HEK293 (cell line): ENCODE data around the gene SYNCRIP.
A peak's percentile ranks its signal among the peaks of the same experiment; 100 is the strongest.

ENCODE experiments used
- CTCF ChIA-PET: fragments of 350-600 bp; formaldehyde crosslinking; extraction: SDS; loops from one replicate; lab custom pipeline; 2021; ENCODE audit warnings: antibody characterized with exemption; lab: Yijun Ruan, JAX
- POLR2A ChIA-PET: fragments of 300-600 bp; formaldehyde crosslinking; extraction: SDS; loops from one replicate; lab custom pipeline; 2020; ENCODE audit warnings: antibody characterized with exemption, inconsistent platforms; lab: Yijun Ruan, JAX
- H3K27ac ChIP-seq: fragments of 200-500 bp; sonication (Bioruptor generic); 2 replicates; pipeline ENCODE4 v1.5.1; 2014; ENCODE audit warnings: low read depth, low read length, control low read depth, inconsistent platforms; ENCODE audit errors: extremely low read depth
- H3K36me3 ChIP-seq, 2 experiments: fragments of 200-500 bp in 1 of 2; sonication (Bioruptor generic) in 1 of 2; 1 replicate in 1 of 2; 2 replicates in 1 of 2; pipeline ENCODE4 v1.5.1; 2014 to 2017; ENCODE audit warnings: inconsistent platforms in 2 of 2, low read length in 2 of 2; ENCODE audit not compliant: control insufficient read depth in 2 of 2, insufficient read depth in 1 of 2
- H3K4me1 ChIP-seq: fragments of 200-500 bp; sonication (Bioruptor generic); 2 replicates; pipeline ENCODE4 v1.5.1; 2014; ENCODE audit warnings: mild to moderate bottlenecking, low read length, inconsistent platforms; ENCODE audit not compliant: control insufficient read depth, insufficient read depth
- H3K4me3 ChIP-seq: 2 replicates; pipeline ENCODE4 v1.5.1; 2011; ENCODE audit warnings: low read depth, mild to moderate bottlenecking, control low read depth, low read length, moderate library complexity
- H3K9me3 ChIP-seq: fragments of 200-500 bp; sonication (Bioruptor generic); 2 replicates; pipeline ENCODE4 v1.5.1; 2014; ENCODE audit warnings: low read depth, low read length, inconsistent platforms; ENCODE audit not compliant: control insufficient read depth, insufficient read depth
- FEZF1 ChIP-seq: fragments of 450-650 bp; formaldehyde crosslinking; IDR thresholded peaks from 2 replicates; pipeline ENCODE4 v1.5.1; 2016; ENCODE audit warnings: missing biosample characterization, missing genetic modification characterization
- GLIS1 ChIP-seq: fragments of 450-650 bp; formaldehyde crosslinking; IDR thresholded peaks from 2 replicates; pipeline ENCODE4 v1.5.1; 2016; ENCODE audit warnings: missing biosample characterization, missing genetic modification characterization
- KLF1 ChIP-seq: fragments of 450-650 bp; formaldehyde crosslinking; IDR thresholded peaks from 2 replicates; pipeline ENCODE4 v1.5.1; 2016; ENCODE audit warnings: missing biosample characterization, missing genetic modification characterization
- KLF10 ChIP-seq: fragments of 450-650 bp; IDR thresholded peaks from 2 replicates; pipeline ENCODE4 v1.5.1; 2018; ENCODE audit warnings: missing biosample characterization, mild to moderate bottlenecking, missing genetic modification characterization
- KLF16 ChIP-seq: fragments of 450-650 bp; formaldehyde crosslinking; IDR thresholded peaks from 2 replicates; pipeline ENCODE4 v1.5.1; 2017; ENCODE audit warnings: missing biosample characterization, missing genetic modification characterization
- KLF17 ChIP-seq: fragments of 450-650 bp; formaldehyde crosslinking; IDR thresholded peaks from 2 replicates; pipeline ENCODE4 v1.5.1; 2016; ENCODE audit warnings: missing biosample characterization, missing genetic modification characterization
- MEIS1 ChIP-seq: sonication (generic); formaldehyde crosslinking; IDR thresholded peaks from 2 replicates; pipeline ENCODE4 v1.8.1; 2022; ENCODE audit warnings: missing genetic modification reagents, mild to moderate bottlenecking, borderline replicate concordance
- MZF1 ChIP-seq: fragments of 450-650 bp; formaldehyde crosslinking; IDR thresholded peaks from 2 replicates; pipeline ENCODE4 v1.5.1; 2017; ENCODE audit warnings: missing biosample characterization, missing genetic modification characterization, borderline replicate concordance
- REPIN1 ChIP-seq: fragments of 450-650 bp; formaldehyde crosslinking; IDR thresholded peaks from 2 replicates; pipeline ENCODE4 v1.5.1; 2017; ENCODE audit warnings: missing biosample characterization, missing genetic modification characterization, low read depth
- TSHZ1 ChIP-seq: fragments of 450-650 bp; formaldehyde crosslinking; IDR thresholded peaks from 2 replicates; pipeline ENCODE4 v1.5.1; 2016; ENCODE audit warnings: missing biosample characterization, missing genetic modification characterization, borderline replicate concordance
- YY1 ChIP-seq: fragments of 450-650 bp; formaldehyde crosslinking; IDR thresholded peaks from 2 replicates; pipeline ENCODE4 v1.5.1; 2018; ENCODE audit warnings: missing biosample characterization, missing genetic modification characterization
- ZBTB1 ChIP-seq: fragments of 450-650 bp; formaldehyde crosslinking; IDR thresholded peaks from 2 replicates; pipeline ENCODE4 v1.5.1; 2016; ENCODE audit warnings: missing biosample characterization, missing genetic modification characterization
- ZNF112 ChIP-seq: fragments of 450-650 bp; formaldehyde crosslinking; IDR thresholded peaks from 2 replicates; pipeline ENCODE4 v1.5.0; 2017; ENCODE audit warnings: missing biosample characterization, missing genetic modification characterization
- ZNF140 ChIP-seq: fragments of 450-650 bp; formaldehyde crosslinking; IDR thresholded peaks from 2 replicates; pipeline ENCODE4 v1.5.1; 2016; ENCODE audit warnings: missing biosample characterization, missing genetic modification characterization
- ZNF302 ChIP-seq: fragments of 450-650 bp; formaldehyde crosslinking; IDR thresholded peaks from 2 replicates; pipeline ENCODE4 v1.5.1; 2016; ENCODE audit warnings: missing biosample characterization, missing genetic modification characterization, low read depth
- ZNF335 ChIP-seq: fragments of 450-650 bp; formaldehyde crosslinking; conservative IDR thresholded peaks from 2 replicates; pipeline ENCODE4 v1.5.1; 2016; ENCODE audit warnings: missing biosample characterization, missing genetic modification characterization
- ZNF394 ChIP-seq: fragments of 450-650 bp; formaldehyde crosslinking; IDR thresholded peaks from 2 replicates; pipeline ENCODE4 v1.5.1; 2016; ENCODE audit warnings: missing biosample characterization, missing genetic modification characterization, mild to moderate bottlenecking, moderate library complexity, borderline replicate concordance
- ZNF510 ChIP-seq: fragments of 450-650 bp; formaldehyde crosslinking; IDR thresholded peaks from 2 replicates; pipeline ENCODE4 v1.5.1; 2018; ENCODE audit warnings: mild to moderate bottlenecking, missing genetic modification characterization, missing biosample characterization; ENCODE audit not compliant: insufficient replicate concordance
- ZNF530 ChIP-seq: fragments of 450-650 bp; formaldehyde crosslinking; IDR thresholded peaks from 2 replicates; pipeline ENCODE4 v1.5.1; 2016; ENCODE audit warnings: low read depth, missing biosample characterization, missing genetic modification characterization
- ZNF555 ChIP-seq: fragments of 450-650 bp; formaldehyde crosslinking; conservative IDR thresholded peaks from 2 replicates; pipeline ENCODE4 v1.5.1; 2017; ENCODE audit warnings: missing biosample characterization, mild to moderate bottlenecking, missing genetic modification characterization, inconsistent platforms
- ZNF561 ChIP-seq: fragments of 450-650 bp; IDR thresholded peaks from 2 replicates; pipeline ENCODE4 v1.5.1; 2018; ENCODE audit warnings: missing biosample characterization, missing genetic modification characterization, borderline replicate concordance
- ZNF585B ChIP-seq: fragments of 450-650 bp; formaldehyde crosslinking; IDR thresholded peaks from 2 replicates; pipeline ENCODE4 v1.5.1; 2016; ENCODE audit warnings: missing biosample characterization, missing genetic modification characterization
- ZNF600 ChIP-seq: fragments of 450-650 bp; formaldehyde crosslinking; IDR thresholded peaks from 2 replicates; pipeline ENCODE4 v1.5.1; 2016; ENCODE audit warnings: missing biosample characterization, missing genetic modification characterization
- ZNF626 ChIP-seq: fragments of 450-650 bp; sonication (Bioruptor Pico); formaldehyde crosslinking; IDR thresholded peaks from 2 replicates; pipeline ENCODE4 v1.5.1; 2018; ENCODE audit warnings: missing biosample characterization, missing genetic modification characterization, inconsistent platforms
- ZNF677 ChIP-seq: fragments of 450-650 bp; IDR thresholded peaks from 2 replicates; pipeline ENCODE4 v1.5.0; 2018; ENCODE audit warnings: missing biosample characterization, mild to moderate bottlenecking, missing genetic modification characterization, moderate library complexity
- ZNF704 ChIP-seq: fragments of 450-650 bp; formaldehyde crosslinking; IDR thresholded peaks from 2 replicates; pipeline ENCODE4 v1.5.1; 2016; ENCODE audit warnings: missing biosample characterization, missing genetic modification characterization
- ZNF791 ChIP-seq: fragments of 450-650 bp; formaldehyde crosslinking; IDR thresholded peaks from 2 replicates; pipeline ENCODE4 v1.5.1; 2016; ENCODE audit warnings: missing biosample characterization, missing genetic modification characterization
- ZSCAN30 ChIP-seq: fragments of 450-650 bp; IDR thresholded peaks from 2 replicates; pipeline ENCODE4 v1.5.1; 2018; ENCODE audit warnings: missing biosample characterization, mild to moderate bottlenecking, missing genetic modification characterization, moderate library complexity
- TF ChIP-seq, protein P1 (sequence below): fragments of 450-650 bp; formaldehyde crosslinking; IDR thresholded peaks from 2 replicates; pipeline ENCODE4 v1.5.1; 2016; ENCODE audit warnings: missing biosample characterization, missing genetic modification characterization

SYNCRIP gene

DNA sequence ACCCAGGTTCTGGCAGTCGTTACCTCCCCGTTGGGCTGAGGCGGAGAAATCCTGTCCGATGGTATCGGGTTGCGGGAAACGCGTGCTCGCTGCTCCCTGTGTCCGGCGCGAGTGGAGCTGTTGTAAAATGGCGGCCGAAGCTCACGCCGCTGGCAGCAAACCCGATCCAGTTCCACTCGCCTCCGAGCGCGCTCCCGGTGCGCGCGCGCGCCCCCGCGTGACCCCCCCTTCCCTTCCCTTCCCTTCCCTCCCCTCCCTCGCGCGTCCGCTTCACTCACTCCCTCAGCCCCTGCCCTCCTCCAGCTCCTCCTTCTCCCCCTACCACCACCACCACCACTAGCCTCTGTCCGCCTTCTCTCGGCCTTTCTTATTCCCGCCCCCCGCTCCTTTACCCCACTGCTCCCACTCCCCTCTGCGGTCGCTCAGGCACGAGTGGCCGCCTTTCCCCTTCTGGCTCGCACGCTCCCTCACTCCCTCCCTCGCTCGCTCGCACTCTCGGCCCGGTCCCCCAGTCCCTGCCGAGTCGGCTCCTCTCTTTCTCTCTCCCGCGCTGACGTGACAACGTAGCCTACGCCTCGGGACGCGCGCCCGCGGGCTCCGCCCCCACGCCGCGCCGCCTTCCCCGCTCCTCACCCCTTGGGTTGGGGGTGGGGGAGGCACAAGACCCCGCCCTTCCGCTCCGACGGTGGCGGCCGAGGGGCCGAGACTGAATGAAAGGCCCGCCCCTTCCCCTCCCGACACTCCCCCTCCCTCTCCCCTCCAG lies at the start of gene SYNCRIP:
TSS of gene SYNCRIP (minus strand) at position 113 of the 763 bp plus-strand sequence. CDS start 1,447 bp downstream, outside the sequence.
- POLR2A ChIA-PET = interaction anchor here (0.5 to 9.8 kb wide), 30 partner anchors 9 to 1008 kb away, joined by 3 to 510 read pairs (median 5); partner anchors contain the start of genes NT5E, SNX14 and TBX18
- Histone ChIP-seq H3K27ac (peak within 1 kb of the TSS; percentile 98), H3K36me3 (peaks cover 24 to 37% of the 10 kb centered on the region in 2 experiments), H3K4me1 (peaks cover 3% of the 10 kb centered on the region; the same call in 1 of the 2 replicates), H3K4me3 (peak within 1 kb of the TSS; percentile 79), H3K9me3 (no peaks in the 10 kb centered on the region)
- CTCF ChIA-PET = interaction anchor here (0.6 to 2.9 kb wide), 5 partner anchors 27 to 162 kb away, joined by 3 to 13 read pairs (median 3); no protein-coding TSS in a partner anchor
- TF ChIP-seq ZNF302 (tag by site-specific recombination) (no peak), ZNF140 (tag by site-specific recombination) (no peak), KLF1 (peak; percentile 91), KLF10 (tag by site-specific recombination) (peak; percentile 30), MZF1 (tag by site-specific recombination) (peak; percentile 86; the same call in 1 of the 2 replicates), ZBTB1 (tag by site-specific recombination) (peak; percentile 54; the same call in 1 of the 2 replicates), FEZF1 (tag by site-specific recombination) (0 out of 2 replicates have a peak, but pooled peaks have one; percentile 30), ZNF510 (tag by site-specific recombination) (no peak), ZNF394 (tag by site-specific recombination) (peak; percentile 95), ZNF677 (tag by site-specific recombination) (no peak), ZSCAN30 (tag by site-specific recombination) (peak; percentile 53; the same call in 1 of the 2 replicates), KLF17 (tag by site-specific recombination) (peak; percentile 97), ZNF626 (tag by site-specific recombination) (no peak), ZNF561 (tag by site-specific recombination) (peak; percentile 26; the same call in 1 of the 2 replicates), YY1 (tag by site-specific recombination) (peak; percentile 84), REPIN1 (tag by site-specific recombination) (peak; percentile 84), ZNF555 (tag by site-specific recombination) (no peak), ZNF585B (tag by site-specific recombination) (no peak; the same call in 1 of the 2 replicates), KLF16 (tag by site-specific recombination) (peak; percentile 94), ZNF335 (tag by site-specific recombination) (peak; percentile 97), ZNF791 (tag by site-specific recombination) (no peak), ZNF600 (tag by site-specific recombination) (peak; percentile 99), ZNF112 (tag by site-specific recombination) (no peak), ZNF530 (tag by site-specific recombination) (no peak; the same call in 1 of the 2 replicates), MEIS1 (CRISPR knock-in tag) (no peak), ZNF704 (tag by site-specific recombination) (no peak), GLIS1 (tag by site-specific recombination) (peak; percentile 75), TSHZ1 (tag by site-specific recombination) (peak; percentile 25; the same call in 1 of the 2 replicates)
- TF ChIP-seq, protein P1, sequence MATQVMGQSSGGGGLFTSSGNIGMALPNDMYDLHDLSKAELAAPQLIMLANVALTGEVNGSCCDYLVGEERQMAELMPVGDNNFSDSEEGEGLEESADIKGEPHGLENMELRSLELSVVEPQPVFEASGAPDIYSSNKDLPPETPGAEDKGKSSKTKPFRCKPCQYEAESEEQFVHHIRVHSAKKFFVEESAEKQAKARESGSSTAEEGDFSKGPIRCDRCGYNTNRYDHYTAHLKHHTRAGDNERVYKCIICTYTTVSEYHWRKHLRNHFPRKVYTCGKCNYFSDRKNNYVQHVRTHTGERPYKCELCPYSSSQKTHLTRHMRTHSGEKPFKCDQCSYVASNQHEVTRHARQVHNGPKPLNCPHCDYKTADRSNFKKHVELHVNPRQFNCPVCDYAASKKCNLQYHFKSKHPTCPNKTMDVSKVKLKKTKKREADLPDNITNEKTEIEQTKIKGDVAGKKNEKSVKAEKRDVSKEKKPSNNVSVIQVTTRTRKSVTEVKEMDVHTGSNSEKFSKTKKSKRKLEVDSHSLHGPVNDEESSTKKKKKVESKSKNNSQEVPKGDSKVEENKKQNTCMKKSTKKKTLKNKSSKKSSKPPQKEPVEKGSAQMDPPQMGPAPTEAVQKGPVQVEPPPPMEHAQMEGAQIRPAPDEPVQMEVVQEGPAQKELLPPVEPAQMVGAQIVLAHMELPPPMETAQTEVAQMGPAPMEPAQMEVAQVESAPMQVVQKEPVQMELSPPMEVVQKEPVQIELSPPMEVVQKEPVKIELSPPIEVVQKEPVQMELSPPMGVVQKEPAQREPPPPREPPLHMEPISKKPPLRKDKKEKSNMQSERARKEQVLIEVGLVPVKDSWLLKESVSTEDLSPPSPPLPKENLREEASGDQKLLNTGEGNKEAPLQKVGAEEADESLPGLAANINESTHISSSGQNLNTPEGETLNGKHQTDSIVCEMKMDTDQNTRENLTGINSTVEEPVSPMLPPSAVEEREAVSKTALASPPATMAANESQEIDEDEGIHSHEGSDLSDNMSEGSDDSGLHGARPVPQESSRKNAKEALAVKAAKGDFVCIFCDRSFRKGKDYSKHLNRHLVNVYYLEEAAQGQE = peak; percentile 76
